ENCODE results near the gene ST6GAL1.

- TF ChIP-seq POLR2AphosphoS5 (IDR thresholded peaks at IDR 0.05) (no peak), CTCF (IDR thresholded peaks at IDR 0.05) (no peak), EP300 (IDR thresholded peaks at IDR 0.05) (no peak)
Measured at GRCh38 chr3:186922790-186923189, 7.5 kb upstream of the ST6GAL1 start.
